Heart right ventricle (tissue), 16 donors: ENCODE measurements around the gene ADAM11. TPM values are rescaled to one million over a fixed set of nuclear protein-coding genes. Genes with fewer than 3 reads are reported as not detected.
"Not testable (repeated sequence)": the region's sequence is repeated elsewhere in the genome, so short reads cannot be mapped to it uniquely, and the experiment has no call there.

ENCODE experiments used
- ATAC-seq, 8 donors: fragments of 200-7000 bp; cut with Tn5 transposase; one replicate each; pipeline ENCODE4 v1.9.1; 2020; ENCODE audit warnings: mild to moderate bottlenecking in 8 of 8, moderate library complexity in 8 of 8, moderate number of reproducible peaks in 1 of 8
- DNase-seq, 2 donors: peaks; one replicate each; pipeline ENCODE4 v3.0.0-alpha.2; 2020
- H3K27ac ChIP-seq, 10 donors: fragments of 200-600 bp; sonication (generic) in 2 of 10; one replicate each; pipeline versions ENCODE4 v1.5.0 to v1.8.0; 2020 to 2022; ENCODE audit warnings: mild to moderate bottlenecking in 3 of 10
- H3K27me3 ChIP-seq, 7 donors: fragments of 200-600 bp; one replicate each; pipeline ENCODE4 v1.8.0; 2021 to 2022; ENCODE audit warnings: mild to moderate bottlenecking in 2 of 7
- H3K36me3 ChIP-seq, 9 donors: fragments of 200-600 bp; sonication (generic) in 1 of 9; one replicate each; pipeline versions ENCODE4 v1.5.0 to v1.8.0; 2020 to 2022; ENCODE audit warnings: mild to moderate bottlenecking in 2 of 9
- H3K4me1 ChIP-seq, 9 donors: fragments of 200-600 bp; sonication (generic) in 1 of 9; one replicate each; pipeline versions ENCODE4 v1.5.0 to v1.8.0; 2020 to 2022; ENCODE audit warnings: mild to moderate bottlenecking in 4 of 9
- H3K4me3 ChIP-seq, 10 donors: fragments of 200-600 bp; sonication (generic) in 2 of 10; one replicate each; pipeline versions ENCODE4 v1.5.0 to v1.8.0; 2020 to 2022; ENCODE audit warnings: mild to moderate bottlenecking in 7 of 10, moderate library complexity in 2 of 10
- H3K9me3 ChIP-seq, 11 donors: fragments of 200-600 bp in 10 of 11; sonication (generic) in 2 of 11; one replicate each; pipeline versions ENCODE4 v1.5.0 to v1.8.0; 2013 to 2022; ENCODE audit warnings: mild to moderate bottlenecking in 2 of 11, control low read depth in 1 of 11, moderate library complexity in 1 of 11
- CTCF ChIP-seq, 9 donors: fragments of 200-600 bp; sonication (generic) in 2 of 9; IDR thresholded peaks; one replicate each; pipeline versions ENCODE4 v1.5.0 to v1.8.0; 2021 to 2022; ENCODE audit warnings: antibody characterized with exemption in 9 of 9, mild to moderate bottlenecking in 5 of 9, moderate library complexity in 1 of 9
- WGBS, 2 donors: extraction: QIAGEN DNeasy Blood & Tissue Kit; methylation state at CpG; one replicate each; pipeline ENCODE4 v1.1.7; 2013; ENCODE audit warnings: inconsistent platforms in 1 of 2; 5-methylcytosine and 5-hydroxymethylcytosine counted together
- intact Hi-C, 10 donors: fragments of 100-400 bp; cut with DNase I; formaldehyde crosslinking; loops; one replicate each; pipeline versions ENCODE4 v1.11.1 to v1.14.2; 2022
- polyA plus RNA-seq, 2 donors: library from polyadenylated mRNA; stranded (reverse); fragments of 200-250 nt; gene quantifications; one replicate each; pipeline ENCODE4 v1.2.3, GENCODE V29; 2013
- total RNA-seq, 10 donors: library from RNA; stranded (reverse); fragmentation: NEBNext Ultra II Directional in 3 of 10; extraction: Animal tissue kit (Norgen Biotek cat#: 25700) in 3 of 10; gene quantifications; one replicate each; pipeline versions ENCODE4 v1.2.1 to v1.2.4, GENCODE V29; 2021 to 2023
- donor health status: Arrhythmogenic right ventricular cardiomyopathy.
- donor health status: ischemic (EF 13 %, LVEDD 7.1; RV severe dilation, severe dysfunction).
- donor health status: healthy with polysubstance abuse.
- donor health status: DM: no; HTN: yes; CAD: no.
- donor health status: DM: no; HTN: no; CAD: no.
- donor health status: ischemic (EF 25% LVEDD 6.9; RV normal size, moderate dysfunction).
- donor health status: ischemic (EF 25% LVEDD 5.7; RV mildly dilated, moderate dysfunction).
- donor health status: healthy.
- donor health status: DM: yes; HTN: yes; CAD: no.
- donor health status: Ischemic cardiomyopathy.
- donor health status: ischemic (EF 35%, LVEDD 5.7; RV mildly dilated, moderate dysfunction).
- donor health status: nonischemic (EF 11% LVEDD 7.7; RV severe dilation, severe dysfunction).
- donor health status: DM: yes; HTN: yes; CAD: no.
- donor health status: PGD.
- donor health status: ischemic (EF 29% LVEDD 5.4; RV normal size, mild dysfunction).
- donor health status: nonischemic (EF 23%, LVEDD 6.1; RV moderate dilation, normal function).

ADAM11 gene
- total and polyA plus RNA-seq, 12 donors: 0.75 to 18.3 (median 7.8) TPM

GRCh38 chr17:44812263-44812662, 53.5 kb downstream of the ADAM11 start:
- no peaks in the 10 kb centered on the region for H3K9me3 ChIP-seq
- WGBS, 2 donors: 43 to 54% methylated on average over 4 of the region's 4 CpGs
- no peak for TF ChIP-seq CTCF (IDR thresholded peaks at IDR 0.05)
- H3K4me1 ChIP-seq: peaks cover 0 to 45% (median 7%) of the 10 kb centered on the region in 9 donors
- ATAC-seq (peak in 2 of 8 donors; percentile 16 to 22), DNase-seq (no peak)
- no peaks in the 10 kb centered on the region for H3K27me3 ChIP-seq
- peak overlapping the region in 5 of 10 donors; percentile 10 to 71 (median 40) for H3K27ac ChIP-seq
- intact Hi-C loops: no loop called here
- H3K4me3 ChIP-seq: no peak overlapping the region
- H3K36me3 ChIP-seq: no peaks in the 10 kb centered on the region

GRCh38 chr17:44818508-44818907, 59.7 kb downstream of the ADAM11 start:
- intact Hi-C loops, H3K9me3 ChIP-seq, H3K27ac ChIP-seq, H3K27me3 ChIP-seq, H3K36me3 ChIP-seq, ATAC-seq, H3K4me3 ChIP-seq, DNase-seq: not testable (repeated sequence)
- peaks cover 0 to 46% (median 10%) of the 10 kb centered on the region in 9 donors for H3K4me1 ChIP-seq
- 90 to 91% methylated on average over 6 of the region's 6 CpGs for WGBS, 2 donors

- no peak for DNase-seq
- Histone ChIP-seq H3K27ac (peak overlapping the region in 1 of 10 donors; percentile 38), H3K36me3 (no peaks in the 10 kb centered on the region), H3K27me3 (peaks cover 0 to 17% (median 1%) of the 10 kb centered on the region in 7 donors), H3K4me1 (peaks cover 0 to 38% (median 10%) of the 10 kb centered on the region in 9 donors), H3K9me3 (no peaks in the 10 kb centered on the region), H3K4me3 (no peak overlapping the region)
- intact Hi-C loops: no loop called here
- peak in 2 of 8 donors; percentile 62 to 72 for ATAC-seq
- no peak for TF ChIP-seq CTCF (IDR thresholded peaks at IDR 0.05)
- WGBS, 2 donors: 27 to 36% methylated on average over 7 of the region's 7 CpGs
Observed at GRCh38 chr17:44820631-44821212, 61.9 kb downstream of the ADAM11 start.

GRCh38 chr17:44825236-44825635, 66.4 kb downstream of the ADAM11 start:
- not testable (repeated sequence) for H3K9me3 ChIP-seq, DNase-seq, H3K27ac ChIP-seq, H3K36me3 ChIP-seq, H3K4me3 ChIP-seq, ATAC-seq
- intact Hi-C loops: loop anchor here in 1 of 10 donors (5.0 kb wide), 1 partner anchor 38 kb away; no protein-coding TSS in a partner anchor
- peaks cover 0 to 45% (median 21%) of the 10 kb centered on the region in 9 donors for H3K4me1 ChIP-seq
- 95 to 97% methylated on average over 9 of the region's 9 CpGs for WGBS, 2 donors
- peaks cover 0 to 55% (median 11%) of the 10 kb centered on the region in 7 donors for H3K27me3 ChIP-seq

GRCh38 chr17:44826123-44826790, 67.5 kb downstream of the ADAM11 start:
- no peak for ATAC-seq
- peak overlapping the region in 2 of 10 donors; percentile 84 to 86 for H3K4me3 ChIP-seq
- intact Hi-C loops: loop anchor here in 1 of 10 donors (5.0 kb wide), 1 partner anchor 39 kb away; no protein-coding TSS in a partner anchor

More at GRCh38 chr17:44826123-44826790, 67.5 kb downstream of the ADAM11 start:
- Histone ChIP-seq H3K36me3 (no peaks in the 10 kb centered on the region), H3K27ac (peak overlapping the region in 3 of 10 donors; percentile 1 to 35 (median 1)), H3K27me3 (peaks cover 0 to 64% (median 15%) of the 10 kb centered on the region in 7 donors), H3K4me1 (peaks cover 0 to 41% (median 20%) of the 10 kb centered on the region in 9 donors), H3K9me3 (no peaks in the 10 kb centered on the region)
- 84 to 85% methylated on average over 15 of the region's 15 CpGs for WGBS, 2 donors
- no peak for TF ChIP-seq CTCF (IDR thresholded peaks at IDR 0.05)
- DNase-seq: no peak
